Mesendoderm (in vitro differentiated cells): ENCODE measurements around the gene PPFIBP1.

Experiments
- DNase-seq: peaks from one replicate; pipeline ENCODE4 v3.0.0; 2013
- H2AK5ac ChIP-seq: 2 replicates; pipeline ENCODE4 v1.6.1; 2013; ENCODE audit warnings: low read length, inconsistent platforms
- H2BK120ac ChIP-seq: 2 replicates; pipeline ENCODE4 v1.6.1; 2013; ENCODE audit warnings: low read depth, mild to moderate bottlenecking, low read length, moderate library complexity, mixed read lengths
- H2BK15ac ChIP-seq: replicated peaks from 2 replicates; pipeline ENCODE4 v1.6.1; 2013; ENCODE audit warnings: low read depth, mild to moderate bottlenecking, moderate library complexity
- H2BK5ac ChIP-seq: 2 replicates; pipeline ENCODE4 v1.6.1; 2013; ENCODE audit warnings: low read length, inconsistent platforms
- H3K18ac ChIP-seq: 2 replicates; pipeline ENCODE4 v1.6.1; 2013; ENCODE audit warnings: mild to moderate bottlenecking, low read length, mixed read lengths
- H3K23ac ChIP-seq: one replicate; pipeline ENCODE4 v1.6.1; 2013; ENCODE audit warnings: low read length
- H3K27ac ChIP-seq: 2 replicates; pipeline ENCODE4 v1.5.1; 2013; ENCODE audit warnings: low read depth, mild to moderate bottlenecking, inconsistent platforms, low read length, moderate library complexity
- H3K27me3 ChIP-seq: 2 replicates; pipeline ENCODE4 v1.6.1; 2013; ENCODE audit warnings: low read length, control low read depth, mild to moderate bottlenecking, inconsistent platforms; ENCODE audit not compliant: insufficient read depth, poor library complexity
- H3K36me3 ChIP-seq: 2 replicates; pipeline ENCODE4 v1.6.1; 2013; ENCODE audit warnings: low read length, inconsistent platforms; ENCODE audit not compliant: control insufficient read depth, insufficient read depth
- H3K4ac ChIP-seq: one replicate; pipeline ENCODE4 v1.6.1; 2013; ENCODE audit warnings: low read depth, mild to moderate bottlenecking, low read length, moderate library complexity
- H3K4me1 ChIP-seq: 2 replicates; pipeline ENCODE4 v1.6.1; 2013; ENCODE audit warnings: low read depth, low read length, inconsistent platforms; ENCODE audit not compliant: control insufficient read depth
- H3K4me2 ChIP-seq: 2 replicates; pipeline ENCODE4 v1.6.1; 2013; ENCODE audit warnings: low read length
- H3K4me3 ChIP-seq: 2 replicates; pipeline ENCODE4 v1.5.1; 2013; ENCODE audit warnings: mild to moderate bottlenecking, low read length
- H3K56ac ChIP-seq: one replicate; pipeline ENCODE4 v1.6.1; 2013; ENCODE audit warnings: low read length
- H3K79me1 ChIP-seq: 2 replicates; pipeline ENCODE4 v1.6.1; 2013; ENCODE audit warnings: low read length, inconsistent platforms
- H3K79me2 ChIP-seq: 2 replicates; pipeline ENCODE4 v1.6.1; 2013; ENCODE audit warnings: mild to moderate bottlenecking, low read length; ENCODE audit not compliant: control insufficient read depth, insufficient read depth
- H3K9ac ChIP-seq: 2 replicates; pipeline ENCODE4 v1.6.1; 2013; ENCODE audit warnings: low read length, inconsistent platforms
- H4K5ac ChIP-seq: one replicate; pipeline ENCODE4 v1.6.1; 2013; ENCODE audit warnings: low read length
- H4K8ac ChIP-seq: one replicate; pipeline ENCODE4 v1.6.1; 2013; ENCODE audit warnings: low read depth, mild to moderate bottlenecking, control low read depth, low read length, moderate library complexity
- whole genome bisulfite sequencing: extraction: QIAGEN DNeasy Blood & Tissue Kit; methylation state at CpG from one replicate; pipeline ENCODE4 v1.1.7; 2013; ENCODE audit warnings: low lambda C conversion rate, missing lambda C conversion rate; ENCODE audit not compliant: insufficient coverage; ENCODE audit errors: extremely low coverage; 5-methylcytosine and 5-hydroxymethylcytosine counted together

Gene PPFIBP1

DNA sequence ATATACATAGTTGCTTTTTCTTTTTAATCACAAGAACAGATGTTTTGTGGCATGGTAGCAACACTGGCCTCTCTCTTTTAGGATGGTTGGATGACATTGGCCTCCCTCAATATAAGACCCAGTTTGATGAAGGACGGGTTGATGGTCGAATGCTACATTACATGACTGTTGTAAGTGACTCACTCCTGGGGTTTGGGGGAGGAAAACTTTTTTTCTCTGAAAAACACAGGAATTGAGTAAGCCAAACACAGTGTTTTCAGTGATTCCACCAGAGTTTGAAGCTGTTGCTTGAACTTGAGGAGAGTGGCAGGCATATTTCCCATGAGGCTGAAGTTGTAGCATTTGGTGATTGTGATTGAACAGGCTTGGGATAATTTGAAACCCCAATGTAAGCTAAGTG, 158.5 kb downstream of the PPFIBP1 start:
- H3K9ac ChIP-seq = no peak overlapping the region
- no peak overlapping the region for H3K4ac ChIP-seq
- H3K4me3 ChIP-seq = no peak overlapping the region
- H3K4me2 ChIP-seq = no peak overlapping the region
- no CpG with 5 or more reads among the region's 2 CpGs for WGBS
- no peak overlapping the region for H2BK120ac ChIP-seq
- no peak for DNase-seq
- H3K36me3 ChIP-seq = peaks cover 11% of the 10 kb centered on the region
- no peak overlapping the region for H4K8ac ChIP-seq
- no peak overlapping the region for H4K5ac ChIP-seq
- H3K4me1 ChIP-seq = no peaks in the 10 kb centered on the region
- H3K79me2 ChIP-seq = no peaks in the 10 kb centered on the region
- H3K79me1 ChIP-seq = no peaks in the 10 kb centered on the region
- H3K23ac ChIP-seq = no peak overlapping the region
- H2BK15ac ChIP-seq = no peak overlapping the region
- no peak overlapping the region for H3K27ac ChIP-seq
- H3K18ac ChIP-seq = no peak overlapping the region
- H3K27me3 ChIP-seq = no peaks in the 10 kb centered on the region
- H2BK5ac ChIP-seq = no peak overlapping the region
- no peak overlapping the region for H2AK5ac ChIP-seq
- no peak overlapping the region for H3K56ac ChIP-seq

DNA sequence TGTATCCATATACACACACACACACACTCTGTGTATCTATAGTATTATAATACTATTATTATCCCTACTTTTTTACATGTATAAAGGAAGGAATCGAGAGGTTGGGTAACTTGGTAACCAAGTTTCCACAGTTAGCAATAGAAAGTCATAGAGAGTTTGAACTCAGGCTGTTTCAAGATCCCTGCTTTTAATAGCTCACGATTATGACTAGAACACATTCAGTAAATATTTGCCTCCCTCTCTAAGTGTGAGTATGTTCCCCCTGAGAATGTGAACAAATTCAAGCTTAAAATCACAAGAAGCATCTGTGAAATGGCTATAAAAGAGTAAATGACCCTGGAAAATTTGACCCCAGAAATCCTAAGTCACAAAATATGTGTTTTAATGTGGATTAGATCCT, 161.3 kb downstream of the PPFIBP1 start:
- peaks cover 14% of the 10 kb centered on the region for H3K36me3 ChIP-seq
- no peak overlapping the region for H4K5ac ChIP-seq
- no peak overlapping the region for H3K56ac ChIP-seq
- H2BK15ac ChIP-seq = no peak overlapping the region
- no peak overlapping the region for H3K18ac ChIP-seq
- no peak overlapping the region for H3K23ac ChIP-seq
- H4K8ac ChIP-seq = no peak overlapping the region
- no peak overlapping the region for H2BK120ac ChIP-seq
- H3K79me2 ChIP-seq = no peaks in the 10 kb centered on the region
- H3K4me3 ChIP-seq = no peak overlapping the region
- no peak overlapping the region for H2BK5ac ChIP-seq
- WGBS = no CpG with 5 or more reads among the region's 2 CpGs
- no peak overlapping the region for H2AK5ac ChIP-seq
- H3K27ac ChIP-seq = no peak overlapping the region
- H3K4me2 ChIP-seq = no peak overlapping the region
- no peaks in the 10 kb centered on the region for H3K4me1 ChIP-seq
- no peak overlapping the region for H3K9ac ChIP-seq
- H3K79me1 ChIP-seq = no peaks in the 10 kb centered on the region
- DNase-seq = no peak
- no peaks in the 10 kb centered on the region for H3K27me3 ChIP-seq
- no peak overlapping the region for H3K4ac ChIP-seq

DNA sequence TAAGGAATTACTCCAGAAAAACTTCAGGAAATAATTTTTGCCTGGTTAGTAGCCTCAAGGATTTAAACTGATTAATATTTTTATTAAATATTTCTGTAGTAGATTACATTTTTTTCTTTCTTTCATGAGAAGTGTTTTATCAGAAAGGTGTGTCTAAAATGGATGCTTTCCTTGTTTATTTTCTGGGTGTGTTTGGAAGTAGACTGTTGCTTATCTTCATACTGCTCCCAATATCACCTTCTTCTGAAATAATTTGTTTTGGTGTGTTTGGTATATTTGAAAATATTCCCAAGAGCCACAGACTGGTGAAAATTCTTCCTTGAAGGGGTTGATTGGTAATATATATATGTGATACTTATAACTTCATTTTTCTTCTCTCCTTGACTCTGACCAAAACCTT, 162.1 kb downstream of the PPFIBP1 start:
- H3K4me2 ChIP-seq = no peak overlapping the region
- H3K23ac ChIP-seq = no peak overlapping the region
- no peak for DNase-seq

DNA sequence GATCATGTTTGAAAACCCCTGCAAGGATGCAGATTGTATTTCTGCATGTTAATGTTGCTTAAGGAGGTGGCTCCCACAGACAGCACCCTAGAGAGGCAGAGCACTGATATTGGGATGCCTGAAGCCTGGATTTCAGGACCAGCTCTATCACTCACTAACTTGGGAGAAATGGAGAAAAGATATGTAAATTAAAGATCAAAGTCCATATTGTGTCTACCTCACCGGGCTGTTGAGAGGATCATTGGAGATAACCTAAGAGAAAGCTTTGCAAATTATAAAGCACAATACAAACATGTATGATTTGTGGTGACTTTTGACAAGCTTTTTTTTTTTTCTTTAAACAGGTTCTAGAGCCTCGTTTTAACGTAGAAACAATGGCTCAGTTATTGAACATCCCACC, 164.7 kb downstream of the PPFIBP1 start:
- WGBS = no CpG with 5 or more reads among the region's 3 CpGs
- Histone ChIP-seq H3K36me3 (peaks cover 11% of the 10 kb centered on the region), H3K27me3 (no peaks in the 10 kb centered on the region), H3K4ac (no peak overlapping the region), H3K79me1 (no peaks in the 10 kb centered on the region), H3K23ac (no peak overlapping the region), H3K4me2 (no peak overlapping the region), H3K56ac (no peak overlapping the region), H3K18ac (no peak overlapping the region), H2BK5ac (no peak overlapping the region), H3K4me3 (no peak overlapping the region), H3K9ac (no peak overlapping the region), H3K79me2 (no peaks in the 10 kb centered on the region), H4K8ac (no peak overlapping the region), H2BK15ac (no peak overlapping the region), H3K4me1 (no peaks in the 10 kb centered on the region), H2AK5ac (no peak overlapping the region), H3K27ac (no peak overlapping the region), H2BK120ac (no peak overlapping the region), H4K5ac (no peak overlapping the region)
- DNase-seq = no peak

More for the DNA sequence above, 162.1 kb downstream of the PPFIBP1 start:
- Histone ChIP-seq H2BK15ac (no peak overlapping the region), H3K27me3 (no peaks in the 10 kb centered on the region), H3K4me3 (no peak overlapping the region), H3K18ac (no peak overlapping the region), H4K5ac (no peak overlapping the region), H3K79me2 (no peaks in the 10 kb centered on the region), H3K4me1 (no peaks in the 10 kb centered on the region), H2BK5ac (no peak overlapping the region), H3K27ac (no peak overlapping the region), H3K4ac (no peak overlapping the region), H2BK120ac (no peak overlapping the region), H3K9ac (no peak overlapping the region), H3K36me3 (peaks cover 14% of the 10 kb centered on the region), H2AK5ac (no peak overlapping the region), H3K79me1 (no peaks in the 10 kb centered on the region), H3K56ac (no peak overlapping the region), H4K8ac (no peak overlapping the region)

DNA sequence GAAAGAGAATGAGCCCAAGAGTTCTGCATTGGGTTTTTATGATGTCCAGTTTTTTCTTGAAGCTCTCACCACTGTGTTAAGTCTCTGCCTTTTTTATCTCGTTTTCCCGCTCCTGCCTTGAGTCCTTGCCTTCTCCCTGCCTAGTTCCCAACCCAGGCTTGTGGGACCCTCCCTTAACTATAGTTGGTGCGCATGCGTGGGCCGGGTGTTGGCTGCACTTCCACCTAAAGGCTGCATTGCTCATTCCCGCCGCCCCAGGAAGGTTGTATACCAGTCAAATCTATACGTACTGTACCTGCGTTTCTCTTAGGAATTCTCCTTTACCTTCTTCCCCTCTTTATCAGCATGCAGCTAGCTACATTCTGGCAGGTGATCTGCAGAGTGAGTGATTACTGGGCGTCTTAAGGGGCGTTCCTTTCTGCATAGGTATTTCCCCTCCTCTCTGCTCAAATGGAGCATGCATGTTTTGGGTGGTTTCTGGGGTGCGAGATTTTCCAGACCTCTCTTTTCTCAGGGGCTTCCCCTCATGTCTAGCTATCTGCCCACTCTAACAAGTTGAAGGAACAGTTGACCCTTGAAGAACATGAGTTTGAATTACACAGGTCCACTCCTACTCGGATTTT, 165.7 kb downstream of the PPFIBP1 start:
- H3K27ac ChIP-seq = no peak overlapping the region
- H3K79me2 ChIP-seq = no peaks in the 10 kb centered on the region
- peaks cover 11% of the 10 kb centered on the region for H3K36me3 ChIP-seq
- H4K8ac ChIP-seq = no peak overlapping the region
- no peak overlapping the region for H3K18ac ChIP-seq
- H3K23ac ChIP-seq = no peak overlapping the region
- H4K5ac ChIP-seq = no peak overlapping the region
- no peaks in the 10 kb centered on the region for H3K27me3 ChIP-seq
- WGBS = no CpG with 5 or more reads among the region's 13 CpGs
- no peak overlapping the region for H3K4me2 ChIP-seq
- no peak overlapping the region for H3K4ac ChIP-seq
- H3K9ac ChIP-seq = no peak overlapping the region
- no peak overlapping the region for H3K56ac ChIP-seq
- H3K4me1 ChIP-seq = no peaks in the 10 kb centered on the region
- no peak overlapping the region for H3K4me3 ChIP-seq
- H2BK120ac ChIP-seq = no peak overlapping the region
- DNase-seq = no peak
- H2BK15ac ChIP-seq = no peak overlapping the region
- H2AK5ac ChIP-seq = no peak overlapping the region
- no peak overlapping the region for H2BK5ac ChIP-seq
- H3K79me1 ChIP-seq = no peaks in the 10 kb centered on the region

DNA sequence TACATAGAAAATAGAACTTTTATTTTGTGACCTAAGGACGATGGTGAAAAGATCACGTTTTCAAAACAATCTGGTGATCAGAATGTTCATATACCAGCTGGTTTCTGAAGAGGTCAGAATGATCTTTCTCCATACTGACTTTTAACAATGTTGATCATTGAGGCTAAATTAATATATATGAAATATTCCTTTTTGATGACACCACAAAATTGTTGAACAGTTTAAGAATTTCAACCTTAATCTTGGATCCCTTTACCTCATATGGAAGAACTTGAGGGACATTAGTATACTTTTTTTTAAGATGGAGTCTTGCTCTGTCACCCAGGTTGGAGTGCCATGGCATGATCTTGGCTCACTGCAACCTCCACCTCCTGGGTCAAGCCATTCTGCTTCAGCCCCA, 169.4 kb downstream of the PPFIBP1 start:
- Histone ChIP-seq H2BK120ac (no peak overlapping the region), H3K79me2 (no peaks in the 10 kb centered on the region), H3K18ac (no peak overlapping the region), H3K36me3 (peaks cover 8% of the 10 kb centered on the region), H3K4me1 (no peaks in the 10 kb centered on the region), H3K9ac (no peak overlapping the region), H3K4me2 (no peak overlapping the region), H2BK5ac (no peak overlapping the region), H4K5ac (no peak overlapping the region), H3K4me3 (no peak overlapping the region), H3K23ac (no peak overlapping the region), H3K56ac (no peak overlapping the region), H3K27ac (no peak overlapping the region), H3K79me1 (no peaks in the 10 kb centered on the region), H3K4ac (no peak overlapping the region), H2AK5ac (no peak overlapping the region), H3K27me3 (no peaks in the 10 kb centered on the region), H2BK15ac (no peak overlapping the region), H4K8ac (no peak overlapping the region)
- no CpG with 5 or more reads among the region's 2 CpGs for WGBS
- DNase-seq = no peak
